Right atrium auricular region (tissue), 2 donors: ENCODE data around the gene ACBD3. TPM values are rescaled to one million over a fixed set of nuclear protein-coding genes. Genes with fewer than 3 reads are reported as not detected.
"Not testable (repeated sequence)": the region's sequence is repeated elsewhere in the genome, so short reads cannot be mapped to it uniquely, and the experiment has no call there.

Experiments used
- DNase-seq: peaks from one replicate; pipeline ENCODE4 v3.0.0-alpha.2; 2019; ENCODE audit warnings: low spot score
- H3K27ac ChIP-seq, 2 donors: fragments of 200-600 bp; sonication (generic); 1 replicate in 1 of 2; 2 replicates in 1 of 2; pipeline ENCODE4 v1.5.1; 2016 to 2019
- H3K27me3 ChIP-seq, 2 donors: fragments of 200-600 bp; sonication (generic); one replicate each; pipeline versions ENCODE4 v1.5.1 to v1.6.0; 2017 to 2019
- H3K36me3 ChIP-seq: fragments of 200-600 bp; sonication (generic); one replicate; pipeline ENCODE4 v1.5.1; 2016
- H3K4me1 ChIP-seq, 2 donors: fragments of 200-600 bp; sonication (generic); one replicate each; pipeline versions ENCODE4 v1.5.1 to v1.6.0; 2017 to 2019
- H3K4me3 ChIP-seq, 2 donors: fragments of 200-600 bp; sonication (generic); 1 replicate in 1 of 2; 2 replicates in 1 of 2; pipeline ENCODE4 v1.5.1; 2017 to 2019; ENCODE audit warnings: mild to moderate bottlenecking in 1 of 2, moderate library complexity in 1 of 2
- H3K9me3 ChIP-seq, 2 donors: fragments of 200-600 bp; sonication (generic); one replicate each; pipeline ENCODE4 v1.5.1; 2019
- total RNA-seq, 2 donors: library from RNA; depleted of rRNA; stranded (reverse); fragments of >200 nt; gene quantifications; one replicate each; pipeline ENCODE4 v1.1.0, GENCODE V29; 2016
- TF ChIP-seq, protein P1 (sequence below), 2 donors: fragments of 200-600 bp; sonication (generic); IDR thresholded peaks; one replicate each; pipeline ENCODE4 v1.5.1; 2019; ENCODE audit warnings: antibody characterized with exemption in 2 of 2

The ACBD3 gene
- total RNA-seq, 2 donors from 2014 or later = 32.9 to 48.8 TPM

DNA sequence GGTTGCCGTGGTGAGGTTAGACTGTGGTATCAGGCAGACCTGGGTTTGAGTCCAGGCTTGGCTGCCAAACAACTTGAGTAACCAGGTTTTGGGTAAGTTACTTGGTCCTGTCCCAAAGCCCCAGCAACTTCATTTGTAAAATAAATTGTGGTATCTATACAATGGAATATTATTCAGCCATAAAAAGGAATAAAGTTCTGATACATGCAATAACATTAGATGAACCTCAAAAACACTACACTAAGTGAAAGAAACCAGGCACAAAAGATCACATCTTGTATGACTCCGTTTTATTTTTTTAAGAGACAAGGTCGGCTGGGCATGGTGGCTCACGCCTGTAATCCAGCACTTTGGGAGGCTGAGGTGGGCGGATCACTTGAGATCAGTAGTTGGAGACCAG, 20.5 kb upstream of the ACBD3 start:
- H3K9me3 ChIP-seq = no peaks in the 10 kb centered on the region
- no peak overlapping the region for H3K27ac ChIP-seq
- TF ChIP-seq, protein P1, sequence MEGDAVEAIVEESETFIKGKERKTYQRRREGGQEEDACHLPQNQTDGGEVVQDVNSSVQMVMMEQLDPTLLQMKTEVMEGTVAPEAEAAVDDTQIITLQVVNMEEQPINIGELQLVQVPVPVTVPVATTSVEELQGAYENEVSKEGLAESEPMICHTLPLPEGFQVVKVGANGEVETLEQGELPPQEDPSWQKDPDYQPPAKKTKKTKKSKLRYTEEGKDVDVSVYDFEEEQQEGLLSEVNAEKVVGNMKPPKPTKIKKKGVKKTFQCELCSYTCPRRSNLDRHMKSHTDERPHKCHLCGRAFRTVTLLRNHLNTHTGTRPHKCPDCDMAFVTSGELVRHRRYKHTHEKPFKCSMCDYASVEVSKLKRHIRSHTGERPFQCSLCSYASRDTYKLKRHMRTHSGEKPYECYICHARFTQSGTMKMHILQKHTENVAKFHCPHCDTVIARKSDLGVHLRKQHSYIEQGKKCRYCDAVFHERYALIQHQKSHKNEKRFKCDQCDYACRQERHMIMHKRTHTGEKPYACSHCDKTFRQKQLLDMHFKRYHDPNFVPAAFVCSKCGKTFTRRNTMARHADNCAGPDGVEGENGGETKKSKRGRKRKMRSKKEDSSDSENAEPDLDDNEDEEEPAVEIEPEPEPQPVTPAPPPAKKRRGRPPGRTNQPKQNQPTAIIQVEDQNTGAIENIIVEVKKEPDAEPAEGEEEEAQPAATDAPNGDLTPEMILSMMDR (IDR thresholded peaks at IDR 0.05) = no peak
- no peaks in the 10 kb centered on the region for H3K27me3 ChIP-seq
- H3K4me1 ChIP-seq = no peaks in the 10 kb centered on the region
- H3K4me3 ChIP-seq = no peak overlapping the region
- H3K36me3 ChIP-seq = no peaks in the 10 kb centered on the region
- DNase-seq = no peak

DNA sequence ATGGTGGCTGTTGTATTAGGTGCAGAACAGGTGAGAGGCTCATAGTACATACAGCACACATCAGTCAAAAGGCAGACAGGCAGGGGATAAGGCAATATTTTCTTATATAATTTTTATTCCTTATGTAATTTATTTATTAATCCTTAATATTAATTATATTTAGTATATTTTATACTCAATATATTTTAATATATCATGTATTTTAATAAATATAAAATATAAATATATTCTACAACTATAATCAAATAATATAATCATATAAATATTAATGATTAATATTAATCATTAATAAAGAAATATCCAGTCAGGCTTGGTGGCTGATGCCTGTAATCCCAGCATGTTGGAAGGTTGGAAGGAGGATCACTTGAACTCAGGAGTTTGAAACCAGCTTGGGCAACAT, 17.7 kb upstream of the ACBD3 start:
- TF ChIP-seq, protein P1 (IDR thresholded peaks at IDR 0.05) = no peak
- H3K27ac ChIP-seq = no peak overlapping the region
- H3K9me3 ChIP-seq = no peaks in the 10 kb centered on the region
- no peaks in the 10 kb centered on the region for H3K4me1 ChIP-seq
- no peaks in the 10 kb centered on the region for H3K36me3 ChIP-seq
- no peak for DNase-seq
- H3K27me3 ChIP-seq = no peaks in the 10 kb centered on the region
- H3K4me3 ChIP-seq = no peak overlapping the region

DNA sequence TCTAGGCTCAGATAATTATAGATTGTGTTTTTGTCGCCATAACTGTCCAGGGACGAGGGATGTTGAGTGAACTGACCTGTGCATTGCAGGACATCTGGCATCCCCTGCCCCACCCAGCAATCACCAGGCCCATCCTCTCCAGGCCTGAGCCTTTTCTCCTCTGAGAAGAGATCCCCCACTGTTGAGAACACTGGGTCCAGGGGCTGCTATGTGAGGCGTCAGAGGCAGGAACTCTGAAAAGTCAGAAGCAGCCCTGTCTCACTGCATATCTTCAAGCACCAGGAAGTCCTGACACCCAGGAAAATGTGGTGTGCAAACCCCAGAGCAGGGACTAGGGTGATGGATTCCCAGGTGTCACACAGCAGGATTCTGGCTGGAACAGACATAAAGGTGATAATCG, 17.1 kb upstream of the ACBD3 start:
- TF ChIP-seq, protein P1 (IDR thresholded peaks at IDR 0.05) = no peak
- Histone ChIP-seq H3K27me3 (no peaks in the 10 kb centered on the region), H3K9me3 (no peaks in the 10 kb centered on the region), H3K27ac (no peak overlapping the region), H3K4me3 (no peak overlapping the region), H3K4me1 (no peaks in the 10 kb centered on the region), H3K36me3 (no peaks in the 10 kb centered on the region)
- DNase-seq = no peak

DNA sequence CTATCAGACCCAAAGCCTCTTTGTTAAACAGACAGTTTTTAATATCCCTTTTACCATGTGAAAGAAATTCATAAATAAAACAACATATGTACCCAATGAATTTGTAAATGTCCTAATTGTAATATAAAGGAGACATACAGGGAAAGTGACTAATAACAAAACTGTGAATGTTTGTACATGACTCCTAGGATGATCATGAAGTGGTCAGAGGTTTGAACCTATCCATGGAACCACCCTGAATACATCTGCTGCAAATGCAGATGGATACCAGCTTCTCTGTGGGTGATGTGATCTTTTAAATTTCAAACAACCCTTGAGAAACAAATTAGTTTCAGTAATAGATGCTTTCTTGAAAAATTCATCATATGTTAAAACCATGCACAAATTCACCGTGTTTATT, 16.7 kb upstream of the ACBD3 start:
- H3K4me1 ChIP-seq = no peaks in the 10 kb centered on the region
- H3K27me3 ChIP-seq = no peaks in the 10 kb centered on the region
- H3K4me3 ChIP-seq = no peak overlapping the region
- H3K27ac ChIP-seq = no peak overlapping the region
- DNase-seq = no peak
- TF ChIP-seq, protein P1 (IDR thresholded peaks at IDR 0.05) = no peak
- H3K36me3 ChIP-seq = no peaks in the 10 kb centered on the region
- H3K9me3 ChIP-seq = no peaks in the 10 kb centered on the region

DNA sequence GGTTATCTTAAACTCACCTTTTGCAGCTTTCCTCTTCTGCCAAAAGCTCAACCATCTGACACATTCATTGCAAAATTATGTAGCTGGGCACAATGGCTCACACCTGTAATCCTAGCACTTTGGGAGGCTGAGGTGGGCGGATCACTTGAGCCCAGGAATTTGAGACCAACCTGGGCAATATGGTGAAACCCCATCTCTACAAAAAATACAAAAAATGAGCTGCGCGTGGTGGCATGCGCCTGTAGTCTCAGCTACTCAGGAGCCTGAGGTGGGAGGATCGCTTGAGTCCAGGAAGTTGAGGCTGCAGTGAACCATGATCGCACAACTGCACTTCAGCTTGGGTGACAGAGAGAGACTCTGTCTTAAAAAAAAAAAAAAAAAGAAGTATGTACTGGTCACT, 16.1 kb upstream of the ACBD3 start:
- H3K4me3 ChIP-seq, H3K27ac ChIP-seq, H3K4me1 ChIP-seq, H3K27me3 ChIP-seq, H3K36me3 ChIP-seq, H3K9me3 ChIP-seq, DNase-seq: not testable (repeated sequence)

DNA sequence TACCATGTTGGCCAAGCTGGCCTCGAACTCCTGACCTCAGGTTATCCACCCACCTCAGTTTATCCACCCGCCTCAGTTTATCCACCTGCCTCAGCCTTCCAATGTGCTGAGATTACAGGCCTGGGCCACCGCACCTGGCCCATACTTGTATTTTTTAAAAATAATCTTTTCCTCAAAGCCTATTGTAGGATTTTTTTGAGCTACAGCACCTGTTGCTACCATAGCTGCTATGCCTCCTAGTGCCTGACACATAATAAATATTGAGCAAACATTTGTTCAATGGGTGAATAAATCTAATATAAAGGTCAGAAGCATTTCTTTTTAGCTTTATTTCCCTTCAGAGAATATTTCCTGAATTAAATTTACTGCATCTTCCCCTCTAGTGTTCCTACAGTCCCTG, 15.7 kb upstream of the ACBD3 start:
- DNase-seq = no peak
- Histone ChIP-seq H3K9me3 (no peaks in the 10 kb centered on the region), H3K4me3 (no peak overlapping the region), H3K4me1 (no peaks in the 10 kb centered on the region), H3K27me3 (no peaks in the 10 kb centered on the region), H3K36me3 (no peaks in the 10 kb centered on the region), H3K27ac (no peak overlapping the region)
- TF ChIP-seq, protein P1 (IDR thresholded peaks at IDR 0.05) = no peak
